DOHH2 (cell line): ENCODE results near the gene HSD17B11.

Source experiments
- H3F3A ChIP-seq: fragments of 200-600 bp; sonication (generic), shearing (Covaris generic); 2 replicates; pipeline ENCODE4 v1.6.0; 2016; ENCODE audit warnings: antibody characterized with exemption, mild to moderate bottlenecking; ENCODE audit not compliant: control insufficient read depth, insufficient read depth
- H3K27ac ChIP-seq: fragments of 200-600 bp; sonication (generic); 2 replicates; pipeline ENCODE4 v1.5.1; 2014; ENCODE audit warnings: low read depth, mild to moderate bottlenecking, low read length, moderate library complexity
- H3K27me3 ChIP-seq: fragments of 200-600 bp; sonication (generic); 2 replicates; pipeline ENCODE4 v1.6.1; 2014; ENCODE audit warnings: mild to moderate bottlenecking, low read length, mixed read lengths; ENCODE audit not compliant: control insufficient read depth
- H3K36me3 ChIP-seq: fragments of 200-600 bp; sonication (generic); 2 replicates; pipeline ENCODE4 v1.6.1; 2014; ENCODE audit warnings: mild to moderate bottlenecking, low read length, moderate library complexity, mixed read lengths; ENCODE audit not compliant: control insufficient read depth
- H3K4me1 ChIP-seq: fragments of 200-600 bp; sonication (generic); 2 replicates; pipeline ENCODE4 v1.6.1; 2014; ENCODE audit warnings: mild to moderate bottlenecking, low read length, mixed read lengths; ENCODE audit not compliant: control insufficient read depth
- H3K4me2 ChIP-seq: fragments of 200-600 bp; sonication (generic); 2 replicates; pipeline ENCODE4 v1.6.0; 2014; ENCODE audit warnings: mild to moderate bottlenecking, low read length, moderate library complexity
- H3K4me3 ChIP-seq: fragments of 200-600 bp; sonication (generic); 2 replicates; pipeline ENCODE4 v1.5.1; 2014; ENCODE audit warnings: mild to moderate bottlenecking, low read length, mixed read lengths
- H3K79me2 ChIP-seq: fragments of 200-600 bp; sonication (generic); 2 replicates; pipeline ENCODE4 v1.6.1; 2014; ENCODE audit warnings: mild to moderate bottlenecking, low read length, mixed read lengths; ENCODE audit not compliant: control insufficient read depth
- H3K9me2 ChIP-seq: fragments of 200-600 bp; sonication (generic); replicated peaks from 2 replicates; pipeline ENCODE4 v1.6.1; 2014; ENCODE audit warnings: mild to moderate bottlenecking, low read length, mixed read lengths; ENCODE audit not compliant: control insufficient read depth
- H3K9me3 ChIP-seq: fragments of 200-600 bp; sonication (generic); 2 replicates; pipeline ENCODE4 v1.6.1; 2014; ENCODE audit warnings: antibody characterized with exemption, low read length, mixed read lengths; ENCODE audit not compliant: control insufficient read depth, insufficient read depth
- H4K20me1 ChIP-seq: fragments of 200-600 bp; sonication (generic); 2 replicates; pipeline ENCODE4 v1.6.0; 2014; ENCODE audit warnings: low read depth, mild to moderate bottlenecking, antibody characterized with exemption, low read length, moderate library complexity; ENCODE audit not compliant: control insufficient read depth, insufficient read depth
- CTCF ChIP-seq: fragments of 200-600 bp; sonication (generic); IDR thresholded peaks from one replicate; pipeline ENCODE4 v1.5.1; 2014; ENCODE audit warnings: antibody characterized with exemption, mild to moderate bottlenecking, low read depth, low read length; ENCODE audit not compliant: poor library complexity, severe bottlenecking
- EZH2phosphoT487 ChIP-seq: fragments of 200-600 bp; sonication (generic); IDR thresholded peaks from 2 replicates; pipeline ENCODE4 v1.6.1; 2017; ENCODE audit warnings: borderline replicate concordance, mild to moderate bottlenecking, antibody characterized with exemption, low read length, moderate library complexity, mixed read lengths

The HSD17B11 gene

GRCh38 chr4:87309625-87310024 lies 81.4 kb downstream of the HSD17B11 start:
- no peaks in the 10 kb centered on the region for H3K9me2 ChIP-seq
- H4K20me1 ChIP-seq: no peaks in the 10 kb centered on the region
- H3K4me3 ChIP-seq: no peak overlapping the region
- no peaks in the 10 kb centered on the region for H3K36me3 ChIP-seq
- no peaks in the 10 kb centered on the region for H3K9me3 ChIP-seq
- H3K4me1 ChIP-seq: no peaks in the 10 kb centered on the region
- no peaks in the 10 kb centered on the region for H3K27me3 ChIP-seq
- no peak overlapping the region for H3K27ac ChIP-seq
- H3K79me2 ChIP-seq: no peaks in the 10 kb centered on the region
- no peak for TF ChIP-seq CTCF
- TF ChIP-seq EZH2phosphoT487: no peak
- H3F3A ChIP-seq: no peaks in the 10 kb centered on the region
- no peak overlapping the region for H3K4me2 ChIP-seq

- Histone ChIP-seq H3K4me3 (no peak overlapping the region), H3K27ac (no peak overlapping the region), H3K79me2 (no peaks in the 10 kb centered on the region), H3K9me3 (no peaks in the 10 kb centered on the region), H3K9me2 (no peaks in the 10 kb centered on the region), H4K20me1 (no peaks in the 10 kb centered on the region), H3K4me2 (no peak overlapping the region), H3F3A (no peaks in the 10 kb centered on the region), H3K27me3 (no peaks in the 10 kb centered on the region), H3K36me3 (no peaks in the 10 kb centered on the region), H3K4me1 (no peaks in the 10 kb centered on the region)
- TF ChIP-seq EZH2phosphoT487: no peak
- no peak for TF ChIP-seq CTCF
Observed at GRCh38 chr4:87306056-87306455, 84.9 kb downstream of the HSD17B11 start.

- Histone ChIP-seq H3F3A (no peaks in the 10 kb centered on the region), H3K36me3 (no peaks in the 10 kb centered on the region), H3K27ac (no peak overlapping the region), H3K4me2 (no peak overlapping the region), H3K79me2 (no peaks in the 10 kb centered on the region), H3K9me2 (no peaks in the 10 kb centered on the region), H3K27me3 (no peaks in the 10 kb centered on the region), H3K4me3 (no peak overlapping the region), H3K4me1 (no peaks in the 10 kb centered on the region), H4K20me1 (no peaks in the 10 kb centered on the region), H3K9me3 (no peaks in the 10 kb centered on the region)
- no peak for TF ChIP-seq CTCF
- no peak for TF ChIP-seq EZH2phosphoT487
Observed at GRCh38 chr4:87305562-87305961, 85.4 kb downstream of the HSD17B11 start.
